ENCODE results near the gene OR9Q1. TPM values are rescaled to one million over a fixed set of nuclear protein-coding genes. Genes with fewer than 3 reads are reported as not detected.

The OR9Q1 gene
- total and polyA plus RNA-seq, 2 of the 8 experiments (the other 6 are each of a cell fraction or from before 2014, with no cell fraction given) = not detected

- Histone ChIP-seq H3K18ac (ENCODE audit: extremely low read depth, low read length) (no peak overlapping the region), H3K9me3 (ENCODE audit: insufficient read depth in 2 of 2, low read depth in 1 of 2, low read length in 1 of 2) (peaks cover 0 to 4% of the 10 kb centered on the region in 2 experiments; a peak in 1 of 4 replicates), H3K27ac (ENCODE audit: low read depth, low read length) (no peak overlapping the region), H3K27me3 (replicated peaks in 1 of 4; ENCODE audit: control insufficient read depth in 3 of 4, extremely low read depth in 1 of 4, insufficient read depth in 3 of 4, low read length in 3 of 4) (no peaks in the 10 kb centered on the region), H3K4me3 (ENCODE audit: extremely low read depth in 1 of 4, insufficient read depth in 2 of 4, low read depth in 3 of 4, low read length in 4 of 4) (no peak overlapping the region), H3K79me2 (ENCODE audit: control insufficient read depth in 1 of 2, insufficient read depth in 2 of 2, low read length in 2 of 2) (no peaks in the 10 kb centered on the region), H4K91ac (replicated peaks; ENCODE audit: insufficient read length, low read length) (no peak overlapping the region), H2BK120ac (replicated peaks; ENCODE audit: low read depth, low read length) (no peak overlapping the region), H3K4ac (replicated peaks; ENCODE audit: insufficient read length, low read depth, low read length) (no peak overlapping the region), H2BK12ac (ENCODE audit: low read depth, low read length) (no peak overlapping the region), H2AK5ac (ENCODE audit: low read depth, low read length) (no peak overlapping the region), H3K56ac (replicated peaks; ENCODE audit: insufficient read length, low read depth, low read length) (no peak overlapping the region), H3K23me2 (ENCODE audit: low read depth, low read length) (no peaks in the 10 kb centered on the region), H4K8ac (ENCODE audit: extremely low read depth, insufficient read depth, low read length) (no peak overlapping the region), H3K9ac (replicated peaks in 1 of 4; ENCODE audit: extremely low read depth in 1 of 4, low read depth in 3 of 4, low read length in 3 of 4) (no peak overlapping the region), H3K79me1 (ENCODE audit: low read depth, low read length) (no peaks in the 10 kb centered on the region), H4K20me1 (replicated peaks in 1 of 2; ENCODE audit: control insufficient read depth in 1 of 2, insufficient read depth in 2 of 2, low read length in 2 of 2) (no peaks in the 10 kb centered on the region), H2BK5ac (ENCODE audit: low read depth, low read length) (no peak overlapping the region), H3K4me2 (ENCODE audit: insufficient read depth in 1 of 2, low read depth in 2 of 2, low read length in 2 of 2) (no peak overlapping the region), H3K14ac (ENCODE audit: insufficient read length) (no peak overlapping the region), H3K4me1 (replicated peaks in 1 of 4; ENCODE audit: control insufficient read depth in 3 of 4, insufficient read depth in 4 of 4, low read length in 3 of 4) (no peaks in the 10 kb centered on the region), H2BK15ac (ENCODE audit: low read length) (no peak overlapping the region), H2AFZ (ENCODE audit: low read length) (peak overlapping the region; percentile 46; the same call in 1 of the 2 replicates), H4K5ac (ENCODE audit: insufficient read length, low read depth, low read length) (no peak overlapping the region), H3K23ac (ENCODE audit: insufficient read length) (no peak overlapping the region), H2BK20ac (ENCODE audit: low read length) (no peak overlapping the region), H3K36me3 (ENCODE audit: control insufficient read depth in 2 of 4, insufficient read depth in 4 of 4, low read length in 3 of 4) (no peaks in the 10 kb centered on the region)
- WGBS, 2 experiments (ENCODE audit: extremely low coverage in 1 of 2, insufficient coverage in 1 of 2, insufficient read length in 1 of 2, insufficient replicate concordance in 2 of 2, low coverage in 1 of 2, low lambda C conversion rate in 2 of 2, missing lambda C conversion rate in 1 of 2) = 83% methylated on average over 7 of the region's 7 CpGs; no CpG with 5 or more reads in 1 of the 2 experiments
- ChIA-PET CTCF (ENCODE audit: partially characterized antibody) (interaction anchor here (1.0 to 1.5 kb wide), 3 partner anchors 18 to 379 kb away, joined by 3 to 5 read pairs (median 3); no protein-coding TSS in a partner anchor), POLR2A (ENCODE audit: partially characterized antibody) (no interaction called here)
- FAIRE-seq (no peak), DNase-seq (ENCODE audit: low read depth in 1 of 2, low spot score in 2 of 2) (no peak)
- no peak for TF ChIP-seq CEBPB (IDR thresholded peaks at IDR 0.05; ENCODE audit: low read depth, low read length)
- peak in 1 of 3 experiments; percentile 25; a peak in 1 of 4 replicates for TF ChIP-seq CTCF (IDR thresholded peaks at IDR 0.05; ENCODE audit: control extremely low read depth in 1 of 3, insufficient read depth in 1 of 3, low read depth in 1 of 3, low read length in 3 of 3)
- TF ChIP-seq RAD21 (IDR thresholded peaks at IDR 0.05 in 1 of 2, conservative IDR thresholded peaks at IDR 0.05 in 1 of 2; ENCODE audit: low read depth in 2 of 2, low read length in 2 of 2) = peak; percentile 30 to 36; a peak in 3 of 4 replicates
Observed at GRCh38 chr11:58133309-58134076, 109.8 kb downstream of the OR9Q1 start.
